Activated B cell treated with CpG ODN at 0.5 μM for 24 hours (primary cell): ENCODE results near the gene CNIH3. TPM values are rescaled to one million over a fixed set of nuclear protein-coding genes. Genes with fewer than 3 reads are reported as not detected.

Experiments used
- ATAC-seq: fragments of 200-7000 bp; cut with Tn5 transposase; one replicate; pipeline ENCODE4 v1.10.0; 2021; ENCODE audit warnings: low read depth, mild to moderate bottlenecking, moderate library complexity
- CTCF ChIA-PET: fragments of 350-600 bp; sonication (Branson Sonifier 250); formaldehyde crosslinking; loops from one replicate; lab custom pipeline; 2021; ENCODE audit warnings: antibody characterized with exemption; lab: Charles Lee
- POLR2A ChIA-PET: fragments of 350-600 bp; sonication (Branson Sonifier 250); formaldehyde crosslinking; loops from one replicate; lab custom pipeline; 2021; ENCODE audit warnings: antibody characterized with exemption; lab: Charles Lee
- DNase-seq: peaks from one replicate; pipeline ENCODE4 v3.0.0; 2022
- H3K27ac Mint-ChIP-seq: one replicate; pipeline ENCODE4 v1.8.0; 2020; ENCODE audit warnings: mixed read lengths
- H3K27me3 Mint-ChIP-seq: one replicate; pipeline ENCODE4 v1.8.0; 2021; ENCODE audit warnings: mixed read lengths
- H3K36me3 Mint-ChIP-seq: one replicate; pipeline ENCODE4 v1.8.0; 2021; ENCODE audit warnings: low read depth, mixed read lengths
- H3K4me1 Mint-ChIP-seq: one replicate; pipeline ENCODE4 v1.8.0; 2021; ENCODE audit warnings: mixed read lengths
- H3K4me3 Mint-ChIP-seq: one replicate; pipeline ENCODE4 v1.8.0; 2020; ENCODE audit warnings: mild to moderate bottlenecking, mixed read lengths
- H3K9me3 Mint-ChIP-seq: one replicate; pipeline ENCODE4 v1.8.0; 2020; ENCODE audit warnings: mixed read lengths
- CTCF ChIP-seq: fragments of 200-600 bp; IDR thresholded peaks from one replicate; pipeline ENCODE4 v1.8.0; 2022; ENCODE audit warnings: antibody characterized with exemption, mild to moderate bottlenecking
- intact Hi-C: fragments of 100-400 bp; cut with micrococcal nuclease; formaldehyde crosslinking; loops from one replicate; pipeline ENCODE4 v1.15.1; 2024
- total RNA-seq: library from RNA; stranded (reverse); gene quantifications from 2 replicates; pipeline ENCODE4 v1.2.3, GENCODE V29; 2022

The CNIH3 gene
- total RNA-seq, 1 donor from 2014 or later = 1.8 TPM

- peaks cover 7% of the 10 kb centered on the region for H3K4me1 Mint-ChIP-seq
- no peak for TF ChIP-seq CTCF
- no peak overlapping the region for H3K27ac Mint-ChIP-seq
- H3K4me3 Mint-ChIP-seq = no peak overlapping the region
- H3K9me3 Mint-ChIP-seq = peaks cover 5% of the 10 kb centered on the region
- DNase-seq = no peak
- CTCF ChIA-PET = no interaction called here
- no peaks in the 10 kb centered on the region for H3K36me3 Mint-ChIP-seq
- intact Hi-C loops = no loop called here
- H3K27me3 Mint-ChIP-seq = peaks cover 51% of the 10 kb centered on the region
- no peak for ATAC-seq
- POLR2A ChIA-PET = no interaction called here
Observed at GRCh38 chr1:224616756-224617409, 766 bp downstream of the CNIH3 start.

- Mint-ChIP-seq H3K9me3 (peaks cover 8% of the 10 kb centered on the region), H3K27ac (no peak overlapping the region), H3K4me1 (peaks cover 7% of the 10 kb centered on the region), H3K27me3 (peaks cover 45% of the 10 kb centered on the region), H3K4me3 (no peak overlapping the region), H3K36me3 (no peaks in the 10 kb centered on the region)
- ChIA-PET CTCF (no interaction called here), POLR2A (no interaction called here)
- intact Hi-C loops = no loop called here
- DNase-seq (no peak), ATAC-seq (no peak)
- no peak for TF ChIP-seq CTCF
Observed at GRCh38 chr1:224617410-224618355, 1.6 kb downstream of the CNIH3 start.

GRCh38 chr1:224619209-224619608, 3.1 kb downstream of the CNIH3 start:
- no peak for ATAC-seq
- H3K9me3 Mint-ChIP-seq = peaks cover 8% of the 10 kb centered on the region
- peaks cover 49% of the 10 kb centered on the region for H3K27me3 Mint-ChIP-seq
- H3K36me3 Mint-ChIP-seq = no peaks in the 10 kb centered on the region
- H3K27ac Mint-ChIP-seq = no peak overlapping the region
- no peak for DNase-seq
- H3K4me1 Mint-ChIP-seq = peaks cover 7% of the 10 kb centered on the region
- no peak overlapping the region for H3K4me3 Mint-ChIP-seq
- intact Hi-C loops = no loop called here
- POLR2A ChIA-PET = no interaction called here
- CTCF ChIA-PET = no interaction called here
- TF ChIP-seq CTCF = no peak

GRCh38 chr1:224620105-224620504, 4.0 kb downstream of the CNIH3 start:
- no peak for TF ChIP-seq CTCF
- Mint-ChIP-seq H3K27ac (no peak overlapping the region), H3K4me3 (no peak overlapping the region), H3K27me3 (peaks cover 51% of the 10 kb centered on the region), H3K4me1 (peaks cover 7% of the 10 kb centered on the region), H3K36me3 (no peaks in the 10 kb centered on the region), H3K9me3 (peaks cover 8% of the 10 kb centered on the region)
- CTCF ChIA-PET = no interaction called here
- intact Hi-C loops = no loop called here
- ATAC-seq = no peak
- DNase-seq = no peak
- POLR2A ChIA-PET = no interaction called here
